ENCODE results near the gene PLEKHG4B. TPM values are rescaled to one million over a fixed set of nuclear protein-coding genes. Genes with fewer than 3 reads are reported as not detected.

Gene PLEKHG4B
- total and polyA plus RNA-seq, 2 of the 8 experiments (the other 6 are each of a cell fraction or from before 2014, with no cell fraction given), result 31.1 to 43.6 TPM

DNA sequence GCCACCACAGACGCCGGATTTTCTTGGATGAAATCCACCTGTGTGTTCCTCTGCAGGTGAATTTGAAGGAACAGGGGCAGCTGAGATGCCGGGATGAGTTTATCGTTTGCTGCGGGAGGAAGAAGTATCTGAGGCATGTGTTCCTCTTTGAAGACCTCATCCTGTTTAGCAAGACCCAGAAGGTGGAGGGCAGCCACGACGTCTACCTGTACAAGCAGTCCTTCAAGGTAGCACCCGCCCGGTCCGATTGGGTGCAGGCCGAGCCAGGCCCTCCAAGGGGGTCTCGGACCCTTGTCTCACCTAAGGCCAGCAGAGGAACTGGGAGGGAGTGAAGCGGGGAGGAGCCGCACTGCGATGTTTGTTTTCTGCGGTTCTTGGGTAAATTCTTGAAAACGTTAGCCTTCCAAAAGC is 80.9 kb downstream of the PLEKHG4B start (continued):
- TF ChIP-seq, protein P1, sequence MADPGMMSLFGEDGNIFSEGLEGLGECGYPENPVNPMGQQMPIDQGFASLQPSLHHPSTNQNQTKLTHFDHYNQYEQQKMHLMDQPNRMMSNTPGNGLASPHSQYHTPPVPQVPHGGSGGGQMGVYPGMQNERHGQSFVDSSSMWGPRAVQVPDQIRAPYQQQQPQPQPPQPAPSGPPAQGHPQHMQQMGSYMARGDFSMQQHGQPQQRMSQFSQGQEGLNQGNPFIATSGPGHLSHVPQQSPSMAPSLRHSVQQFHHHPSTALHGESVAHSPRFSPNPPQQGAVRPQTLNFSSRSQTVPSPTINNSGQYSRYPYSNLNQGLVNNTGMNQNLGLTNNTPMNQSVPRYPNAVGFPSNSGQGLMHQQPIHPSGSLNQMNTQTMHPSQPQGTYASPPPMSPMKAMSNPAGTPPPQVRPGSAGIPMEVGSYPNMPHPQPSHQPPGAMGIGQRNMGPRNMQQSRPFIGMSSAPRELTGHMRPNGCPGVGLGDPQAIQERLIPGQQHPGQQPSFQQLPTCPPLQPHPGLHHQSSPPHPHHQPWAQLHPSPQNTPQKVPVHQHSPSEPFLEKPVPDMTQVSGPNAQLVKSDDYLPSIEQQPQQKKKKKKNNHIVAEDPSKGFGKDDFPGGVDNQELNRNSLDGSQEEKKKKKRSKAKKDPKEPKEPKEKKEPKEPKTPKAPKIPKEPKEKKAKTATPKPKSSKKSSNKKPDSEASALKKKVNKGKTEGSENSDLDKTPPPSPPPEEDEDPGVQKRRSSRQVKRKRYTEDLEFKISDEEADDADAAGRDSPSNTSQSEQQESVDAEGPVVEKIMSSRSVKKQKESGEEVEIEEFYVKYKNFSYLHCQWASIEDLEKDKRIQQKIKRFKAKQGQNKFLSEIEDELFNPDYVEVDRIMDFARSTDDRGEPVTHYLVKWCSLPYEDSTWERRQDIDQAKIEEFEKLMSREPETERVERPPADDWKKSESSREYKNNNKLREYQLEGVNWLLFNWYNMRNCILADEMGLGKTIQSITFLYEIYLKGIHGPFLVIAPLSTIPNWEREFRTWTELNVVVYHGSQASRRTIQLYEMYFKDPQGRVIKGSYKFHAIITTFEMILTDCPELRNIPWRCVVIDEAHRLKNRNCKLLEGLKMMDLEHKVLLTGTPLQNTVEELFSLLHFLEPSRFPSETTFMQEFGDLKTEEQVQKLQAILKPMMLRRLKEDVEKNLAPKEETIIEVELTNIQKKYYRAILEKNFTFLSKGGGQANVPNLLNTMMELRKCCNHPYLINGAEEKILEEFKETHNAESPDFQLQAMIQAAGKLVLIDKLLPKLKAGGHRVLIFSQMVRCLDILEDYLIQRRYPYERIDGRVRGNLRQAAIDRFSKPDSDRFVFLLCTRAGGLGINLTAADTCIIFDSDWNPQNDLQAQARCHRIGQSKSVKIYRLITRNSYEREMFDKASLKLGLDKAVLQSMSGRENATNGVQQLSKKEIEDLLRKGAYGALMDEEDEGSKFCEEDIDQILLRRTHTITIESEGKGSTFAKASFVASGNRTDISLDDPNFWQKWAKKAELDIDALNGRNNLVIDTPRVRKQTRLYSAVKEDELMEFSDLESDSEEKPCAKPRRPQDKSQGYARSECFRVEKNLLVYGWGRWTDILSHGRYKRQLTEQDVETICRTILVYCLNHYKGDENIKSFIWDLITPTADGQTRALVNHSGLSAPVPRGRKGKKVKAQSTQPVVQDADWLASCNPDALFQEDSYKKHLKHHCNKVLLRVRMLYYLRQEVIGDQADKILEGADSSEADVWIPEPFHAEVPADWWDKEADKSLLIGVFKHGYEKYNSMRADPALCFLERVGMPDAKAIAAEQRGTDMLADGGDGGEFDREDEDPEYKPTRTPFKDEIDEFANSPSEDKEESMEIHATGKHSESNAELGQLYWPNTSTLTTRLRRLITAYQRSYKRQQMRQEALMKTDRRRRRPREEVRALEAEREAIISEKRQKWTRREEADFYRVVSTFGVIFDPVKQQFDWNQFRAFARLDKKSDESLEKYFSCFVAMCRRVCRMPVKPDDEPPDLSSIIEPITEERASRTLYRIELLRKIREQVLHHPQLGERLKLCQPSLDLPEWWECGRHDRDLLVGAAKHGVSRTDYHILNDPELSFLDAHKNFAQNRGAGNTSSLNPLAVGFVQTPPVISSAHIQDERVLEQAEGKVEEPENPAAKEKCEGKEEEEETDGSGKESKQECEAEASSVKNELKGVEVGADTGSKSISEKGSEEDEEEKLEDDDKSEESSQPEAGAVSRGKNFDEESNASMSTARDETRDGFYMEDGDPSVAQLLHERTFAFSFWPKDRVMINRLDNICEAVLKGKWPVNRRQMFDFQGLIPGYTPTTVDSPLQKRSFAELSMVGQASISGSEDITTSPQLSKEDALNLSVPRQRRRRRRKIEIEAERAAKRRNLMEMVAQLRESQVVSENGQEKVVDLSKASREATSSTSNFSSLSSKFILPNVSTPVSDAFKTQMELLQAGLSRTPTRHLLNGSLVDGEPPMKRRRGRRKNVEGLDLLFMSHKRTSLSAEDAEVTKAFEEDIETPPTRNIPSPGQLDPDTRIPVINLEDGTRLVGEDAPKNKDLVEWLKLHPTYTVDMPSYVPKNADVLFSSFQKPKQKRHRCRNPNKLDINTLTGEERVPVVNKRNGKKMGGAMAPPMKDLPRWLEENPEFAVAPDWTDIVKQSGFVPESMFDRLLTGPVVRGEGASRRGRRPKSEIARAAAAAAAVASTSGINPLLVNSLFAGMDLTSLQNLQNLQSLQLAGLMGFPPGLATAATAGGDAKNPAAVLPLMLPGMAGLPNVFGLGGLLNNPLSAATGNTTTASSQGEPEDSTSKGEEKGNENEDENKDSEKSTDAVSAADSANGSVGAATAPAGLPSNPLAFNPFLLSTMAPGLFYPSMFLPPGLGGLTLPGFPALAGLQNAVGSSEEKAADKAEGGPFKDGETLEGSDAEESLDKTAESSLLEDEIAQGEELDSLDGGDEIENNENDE (IDR thresholded peaks at IDR 0.05; ENCODE audit: insufficient replicate concordance, low read length), result no peak
- TF ChIP-seq SUZ12 (IDR thresholded peaks at IDR 0.05; ENCODE audit: low read length) (no peak), POLR2AphosphoS5 (IDR thresholded peaks at IDR 0.05; ENCODE audit: low read depth, low read length) (no peak), FOSL1 (IDR thresholded peaks at IDR 0.05; ENCODE audit: insufficient read depth, low read depth, low read length) (no peak), CBX8 (IDR thresholded peaks at IDR 0.05; ENCODE audit: borderline replicate concordance, low read depth, low read length) (no peak)
